HG03064 (cell line): ENCODE measurements around the gene GHRHR.

Experiments
- ATAC-seq: cut with Tn5 transposase; IDR thresholded peaks from one replicate; pipeline ENCODE4 v1.9.1; 2021; ENCODE audit warnings: low read depth; ENCODE audit not compliant: unreplicated experiment

GHRHR gene

GRCh38 chr7:30927559-30927958 lies 36.2 kb upstream of the GHRHR start:
- ATAC-seq = no peak

- ATAC-seq = no peak
Observed at GRCh38 chr7:30928254-30928872, 35.4 kb upstream of the GHRHR start.

GRCh38 chr7:30929686-30930085 lies 34.1 kb upstream of the GHRHR start:
- no peak for ATAC-seq

GRCh38 chr7:30930621-30931020 lies 33.1 kb upstream of the GHRHR start:
- ATAC-seq = no peak

- no peak for ATAC-seq
Observed at GRCh38 chr7:30931161-30931928, 32.4 kb upstream of the GHRHR start.

- no peak for ATAC-seq
Observed at GRCh38 chr7:30931929-30932540, 31.7 kb upstream of the GHRHR start.

- ATAC-seq = no peak
Observed at GRCh38 chr7:30932562-30932961, 31.2 kb upstream of the GHRHR start.

- ATAC-seq = no peak
Observed at GRCh38 chr7:30933124-30933974, 30.4 kb upstream of the GHRHR start.

GRCh38 chr7:30934225-30934624 lies 29.5 kb upstream of the GHRHR start:
- ATAC-seq = no peak

- ATAC-seq = no peak
Observed at GRCh38 chr7:30934732-30935568, 28.8 kb upstream of the GHRHR start.

- ATAC-seq = no peak
Observed at GRCh38 chr7:30935569-30935877, 28.2 kb upstream of the GHRHR start.

- no peak for ATAC-seq
Observed at GRCh38 chr7:30936650-30937245, 27.0 kb upstream of the GHRHR start.

- no peak for ATAC-seq
Observed at GRCh38 chr7:30937416-30937815, 26.3 kb upstream of the GHRHR start.

GRCh38 chr7:30938435-30939316 lies 25.1 kb upstream of the GHRHR start:
- peak; percentile 71 for ATAC-seq

- ATAC-seq = no peak
Observed at GRCh38 chr7:30941582-30942323, 22.0 kb upstream of the GHRHR start.

GRCh38 chr7:30950197-30950596 lies 13.6 kb upstream of the GHRHR start:
- ATAC-seq = no peak

GRCh38 chr7:30954914-30955313 lies 8.8 kb upstream of the GHRHR start:
- no peak for ATAC-seq

- no peak for ATAC-seq
Observed at GRCh38 chr7:30956704-30957103, 7.0 kb upstream of the GHRHR start.
